Loucy (cell line): ENCODE data around the gene FOXA1.

Experiments used
- H2AFZ ChIP-seq: fragments of 200-600 bp; sonication (generic); 2 replicates; pipeline ENCODE4 v1.6.0; 2016; ENCODE audit warnings: antibody characterized with exemption, mild to moderate bottlenecking, low read length, moderate library complexity
- H3F3A ChIP-seq: fragments of 200-600 bp; 2 replicates; pipeline ENCODE4 v1.6.0; 2016; ENCODE audit warnings: antibody characterized with exemption, low read depth, mild to moderate bottlenecking
- H3K27me3 ChIP-seq: fragments of 200-600 bp; sonication (generic); 2 replicates; pipeline ENCODE4 v1.6.1; 2014; ENCODE audit warnings: low read length, mild to moderate bottlenecking; ENCODE audit not compliant: insufficient read depth, poor library complexity, severe bottlenecking
- H3K36me3 ChIP-seq: fragments of 200-600 bp; sonication (generic); 2 replicates; pipeline ENCODE4 v1.6.1; 2016; ENCODE audit warnings: low read length; ENCODE audit not compliant: insufficient read depth
- H3K4me1 ChIP-seq: fragments of 200-600 bp; sonication (generic); 2 replicates; pipeline ENCODE4 v1.5.1; 2014; ENCODE audit warnings: low read length, mild to moderate bottlenecking; ENCODE audit not compliant: insufficient read depth, poor library complexity, severe bottlenecking
- H3K4me2 ChIP-seq: fragments of 200-600 bp; sonication (generic); 2 replicates; pipeline ENCODE4 v1.6.0; 2014; ENCODE audit warnings: antibody characterized with exemption, low read length, low read depth, mild to moderate bottlenecking; ENCODE audit not compliant: poor library complexity, severe bottlenecking
- H3K4me3 ChIP-seq: fragments of 200-600 bp; sonication (generic); 2 replicates; pipeline ENCODE4 v1.5.1; 2014; ENCODE audit warnings: low read length, mild to moderate bottlenecking, mixed read lengths; ENCODE audit not compliant: poor library complexity, severe bottlenecking
- H3K79me2 ChIP-seq: fragments of 200-600 bp; sonication (generic); 2 replicates; pipeline ENCODE4 v1.6.1; 2014; ENCODE audit warnings: low read length; ENCODE audit not compliant: insufficient read depth
- H3K9ac ChIP-seq: fragments of 200-600 bp; sonication (generic); 2 replicates; pipeline ENCODE4 v1.6.0; 2014; ENCODE audit warnings: mild to moderate bottlenecking, low read depth, low read length, moderate library complexity; ENCODE audit not compliant: poor library complexity, severe bottlenecking
- H3K9me2 ChIP-seq: fragments of 200-600 bp; sonication (generic); replicated peaks from 2 replicates; pipeline ENCODE4 v1.6.1; 2016; ENCODE audit warnings: low read depth, low read length, mixed read lengths
- H3K9me3 ChIP-seq: fragments of 200-600 bp; sonication (generic); 2 replicates; pipeline ENCODE4 v1.6.1; 2014; ENCODE audit warnings: mild to moderate bottlenecking, antibody characterized with exemption, low read length, low read depth; ENCODE audit not compliant: insufficient read depth
- H4K20me1 ChIP-seq: fragments of 200-600 bp; sonication (generic); 2 replicates; pipeline ENCODE4 v1.6.0; 2014; ENCODE audit warnings: antibody characterized with exemption, low read length, mild to moderate bottlenecking; ENCODE audit not compliant: insufficient read depth, poor library complexity, severe bottlenecking
- CTCF ChIP-seq: fragments of 200-600 bp; sonication (generic); conservative IDR thresholded peaks from 2 replicates; pipeline ENCODE4 v1.5.1; 2014; ENCODE audit warnings: mild to moderate bottlenecking, antibody characterized with exemption, low read length
- EZH2phosphoT487 ChIP-seq: fragments of 200-600 bp; IDR thresholded peaks from 2 replicates; pipeline ENCODE4 v1.6.1; 2018; ENCODE audit warnings: antibody characterized with exemption, mild to moderate bottlenecking, moderate library complexity, borderline replicate concordance

The FOXA1 gene

GRCh38 chr14:37641117-37641516, 46.1 kb upstream of the FOXA1 start:
- H4K20me1 ChIP-seq, result no peaks in the 10 kb centered on the region
- H3K4me2 ChIP-seq, result no peak overlapping the region
- no peaks in the 10 kb centered on the region for H3K27me3 ChIP-seq
- no peaks in the 10 kb centered on the region for H3K4me1 ChIP-seq
- no peak overlapping the region for H3K4me3 ChIP-seq
- no peaks in the 10 kb centered on the region for H3K79me2 ChIP-seq
- TF ChIP-seq CTCF (no peak), EZH2phosphoT487 (no peak)
- no peak overlapping the region for H3K9ac ChIP-seq
- H3K36me3 ChIP-seq, result no peaks in the 10 kb centered on the region
- H3K9me2 ChIP-seq, result no peaks in the 10 kb centered on the region
- H3K9me3 ChIP-seq, result no peaks in the 10 kb centered on the region
- H2AFZ ChIP-seq, result no peak overlapping the region
- H3F3A ChIP-seq, result no peaks in the 10 kb centered on the region

GRCh38 chr14:37638599-37638998, 43.5 kb upstream of the FOXA1 start:
- Histone ChIP-seq H3K9me2 (no peaks in the 10 kb centered on the region), H3K4me3 (no peak overlapping the region), H2AFZ (no peak overlapping the region), H3K27me3 (no peaks in the 10 kb centered on the region), H3K4me2 (no peak overlapping the region), H3K9ac (no peak overlapping the region), H4K20me1 (no peaks in the 10 kb centered on the region), H3F3A (no peaks in the 10 kb centered on the region), H3K79me2 (no peaks in the 10 kb centered on the region), H3K9me3 (no peaks in the 10 kb centered on the region), H3K36me3 (no peaks in the 10 kb centered on the region), H3K4me1 (no peaks in the 10 kb centered on the region)
- TF ChIP-seq CTCF, result no peak
- no peak for TF ChIP-seq EZH2phosphoT487

GRCh38 chr14:37637341-37637740, 42.3 kb upstream of the FOXA1 start:
- no peak overlapping the region for H3K4me2 ChIP-seq
- no peak overlapping the region for H2AFZ ChIP-seq
- no peaks in the 10 kb centered on the region for H3K9me2 ChIP-seq
- no peak overlapping the region for H3K4me3 ChIP-seq
- no peaks in the 10 kb centered on the region for H3F3A ChIP-seq
- no peaks in the 10 kb centered on the region for H3K79me2 ChIP-seq
- no peaks in the 10 kb centered on the region for H3K27me3 ChIP-seq
- H3K36me3 ChIP-seq, result no peaks in the 10 kb centered on the region
- no peaks in the 10 kb centered on the region for H3K4me1 ChIP-seq
- H3K9me3 ChIP-seq, result no peaks in the 10 kb centered on the region
- H3K9ac ChIP-seq, result no peak overlapping the region
- TF ChIP-seq EZH2phosphoT487 (no peak), CTCF (no peak)
- H4K20me1 ChIP-seq, result no peaks in the 10 kb centered on the region
